ENCODE measurements around the gene FOXO3. TPM values are rescaled to one million over a fixed set of nuclear protein-coding genes. Genes with fewer than 3 reads are reported as not detected.

The FOXO3 gene
- 32.8 and 35.7 TPM in 2 replicates for total RNA-seq
- long read RNA-seq, partial matches to known transcripts, result 7 of 12 reads
- long read RNA-seq, other reads (novel, unspliced or antisense), result 5 of 12 reads

DNA sequence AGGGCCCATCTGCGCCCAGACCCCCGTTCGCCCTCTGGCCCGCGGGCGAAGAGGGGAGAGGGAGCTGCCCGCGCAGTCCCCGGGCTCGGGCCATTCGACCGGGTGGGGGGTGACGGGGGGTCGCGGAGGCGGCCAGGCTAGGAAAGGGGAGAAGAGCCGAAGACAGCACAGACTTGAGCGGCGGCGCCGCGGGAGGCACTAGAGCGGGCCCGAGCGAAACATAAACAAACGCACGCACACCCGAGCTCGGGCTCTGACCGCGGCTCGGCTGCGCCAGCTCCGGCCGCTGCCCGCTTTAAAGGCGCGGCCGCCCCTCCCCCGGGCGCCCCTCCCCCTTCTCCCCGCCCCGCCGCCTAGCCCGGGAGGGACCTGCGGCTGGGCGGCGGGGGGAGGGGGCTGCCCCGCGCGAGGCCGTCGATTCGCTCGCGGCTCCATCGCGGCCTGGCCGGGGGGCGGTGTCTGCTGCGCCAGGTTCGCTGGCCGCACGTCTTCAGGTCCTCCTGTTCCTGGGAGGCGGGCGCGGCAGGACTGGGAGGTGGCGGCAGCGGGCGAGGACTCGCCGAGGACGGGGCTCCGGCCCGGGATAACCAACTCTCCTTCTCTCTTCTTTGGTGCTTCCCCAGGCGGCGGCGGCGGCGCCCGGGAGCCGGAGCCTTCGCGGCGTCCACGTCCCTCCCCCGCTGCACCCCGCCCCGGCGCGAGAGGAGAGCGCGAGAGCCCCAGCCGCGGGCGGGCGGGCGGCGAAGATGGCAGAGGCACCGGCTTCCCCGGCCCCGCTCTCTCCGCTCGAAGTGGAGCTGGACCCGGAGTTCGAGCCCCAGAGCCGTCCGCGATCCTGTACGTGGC, at the start of gene FOXO3:
FOXO3 (plus strand) TSS at position 455 of the 846 bp plus-strand sequence; CDS start at position 747, 292 bp downstream.
- Mint-ChIP-seq H3K9me3 (no peaks in the 10 kb centered on the region), H3K4me1 (peaks cover 47% of the 10 kb centered on the region), H3K27me3 (ENCODE audit: low read depth) (peaks cover 44% of the 10 kb centered on the region)

DNA sequence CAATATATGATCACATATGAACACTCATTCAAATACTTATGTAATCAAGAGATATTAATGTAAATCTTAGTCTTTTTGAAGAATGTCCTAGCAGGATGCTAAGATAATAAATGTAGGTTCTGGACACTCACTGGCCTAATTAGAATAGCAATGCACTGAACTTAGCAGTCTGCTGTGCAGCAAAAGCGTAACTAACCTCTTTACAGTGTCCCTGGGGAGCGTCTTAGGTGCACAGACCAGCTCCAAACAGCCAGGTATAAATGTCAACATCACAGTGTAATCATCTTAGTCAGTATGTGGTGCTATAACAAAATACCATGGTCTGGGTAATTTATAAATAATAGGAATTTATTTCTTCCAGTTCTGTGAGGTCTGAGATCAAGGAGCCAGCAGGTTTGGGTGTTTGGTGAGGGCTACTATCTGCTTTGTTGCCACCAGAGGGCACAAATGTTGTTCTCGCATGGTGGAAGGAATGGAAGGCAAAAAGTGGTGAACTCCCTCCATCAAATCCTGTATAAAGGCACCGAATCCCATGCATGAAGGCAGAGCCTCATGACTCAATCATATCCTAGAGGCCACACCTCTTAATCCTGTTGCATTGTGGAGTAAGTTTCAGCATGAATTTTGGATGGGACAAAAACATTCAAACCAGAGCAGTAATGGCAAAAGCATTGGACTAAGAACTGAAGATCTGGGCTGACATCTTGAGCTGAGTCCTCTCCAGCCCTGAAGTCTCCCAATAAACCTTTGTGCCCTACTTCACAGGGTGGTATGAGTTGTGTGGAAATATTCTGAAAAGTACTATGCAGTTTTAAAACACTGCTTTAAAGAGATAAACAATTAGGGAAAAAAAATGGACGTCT, 41.8 kb upstream of the FOXO3 start:
- Mint-ChIP-seq H3K27ac (ENCODE audit: unreplicated experiment) (no peak overlapping the region), H3K36me3 (ENCODE audit: low read depth) (peaks cover 2% of the 10 kb centered on the region), H3K4me3 (no peak overlapping the region), H3K9me3 (no peaks in the 10 kb centered on the region), H3K27me3 (ENCODE audit: low read depth) (no peaks in the 10 kb centered on the region), H3K4me1 (no peaks in the 10 kb centered on the region)
- TF ChIP-seq, protein P1, sequence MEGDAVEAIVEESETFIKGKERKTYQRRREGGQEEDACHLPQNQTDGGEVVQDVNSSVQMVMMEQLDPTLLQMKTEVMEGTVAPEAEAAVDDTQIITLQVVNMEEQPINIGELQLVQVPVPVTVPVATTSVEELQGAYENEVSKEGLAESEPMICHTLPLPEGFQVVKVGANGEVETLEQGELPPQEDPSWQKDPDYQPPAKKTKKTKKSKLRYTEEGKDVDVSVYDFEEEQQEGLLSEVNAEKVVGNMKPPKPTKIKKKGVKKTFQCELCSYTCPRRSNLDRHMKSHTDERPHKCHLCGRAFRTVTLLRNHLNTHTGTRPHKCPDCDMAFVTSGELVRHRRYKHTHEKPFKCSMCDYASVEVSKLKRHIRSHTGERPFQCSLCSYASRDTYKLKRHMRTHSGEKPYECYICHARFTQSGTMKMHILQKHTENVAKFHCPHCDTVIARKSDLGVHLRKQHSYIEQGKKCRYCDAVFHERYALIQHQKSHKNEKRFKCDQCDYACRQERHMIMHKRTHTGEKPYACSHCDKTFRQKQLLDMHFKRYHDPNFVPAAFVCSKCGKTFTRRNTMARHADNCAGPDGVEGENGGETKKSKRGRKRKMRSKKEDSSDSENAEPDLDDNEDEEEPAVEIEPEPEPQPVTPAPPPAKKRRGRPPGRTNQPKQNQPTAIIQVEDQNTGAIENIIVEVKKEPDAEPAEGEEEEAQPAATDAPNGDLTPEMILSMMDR (conservative IDR thresholded peaks at IDR 0.05), result peak; percentile 66
- no peak for DNase-seq (ENCODE audit: low read depth, low spot score)

More for the DNA sequence above, at the start of gene FOXO3:
- Mint-ChIP-seq H3K27ac (ENCODE audit: unreplicated experiment) (peak within 1 kb of the TSS; percentile 86), H3K36me3 (ENCODE audit: low read depth) (peaks cover 4% of the 10 kb centered on the region), H3K4me3 (peak within 1 kb of the TSS; percentile 96)
- TF ChIP-seq, protein P1 (conservative IDR thresholded peaks at IDR 0.05), result no peak
- DNase-seq (ENCODE audit: low read depth, low spot score), result peak; percentile 74

DNA sequence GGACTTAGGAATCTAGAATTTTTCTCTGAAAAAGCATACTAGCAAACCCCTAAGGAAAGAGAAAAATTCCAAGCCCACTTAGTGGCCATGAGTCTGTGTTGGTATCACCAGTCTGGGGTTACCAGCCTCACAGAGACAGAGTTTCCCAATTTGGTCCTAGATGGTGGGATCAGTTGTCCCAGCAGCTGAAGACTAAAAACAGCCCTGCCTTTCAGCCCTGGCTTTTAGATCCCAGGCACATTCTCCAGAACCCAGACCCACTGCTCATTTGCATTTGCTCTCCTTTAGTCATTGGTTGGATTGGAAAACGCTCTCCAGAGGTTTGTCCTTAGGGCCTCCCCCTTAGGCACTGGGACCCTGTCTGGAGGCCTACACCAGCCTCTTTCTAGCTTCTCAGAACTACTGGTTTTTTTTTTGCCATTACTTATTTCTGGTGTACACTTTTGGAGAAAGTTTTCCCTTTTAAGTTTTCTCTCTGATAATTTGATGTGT, 39.1 kb upstream of the FOXO3 start:
- TF ChIP-seq, protein P1 (conservative IDR thresholded peaks at IDR 0.05), result no peak
- no peaks in the 10 kb centered on the region for H3K9me3 Mint-ChIP-seq
- H3K36me3 Mint-ChIP-seq (ENCODE audit: low read depth), result no peaks in the 10 kb centered on the region
- no peak overlapping the region for H3K27ac Mint-ChIP-seq (ENCODE audit: unreplicated experiment)
- no peak overlapping the region for H3K4me3 Mint-ChIP-seq
- no peak for DNase-seq (ENCODE audit: low read depth, low spot score)
- H3K27me3 Mint-ChIP-seq (ENCODE audit: low read depth), result no peaks in the 10 kb centered on the region
- H3K4me1 Mint-ChIP-seq, result peaks cover 10% of the 10 kb centered on the region

DNA sequence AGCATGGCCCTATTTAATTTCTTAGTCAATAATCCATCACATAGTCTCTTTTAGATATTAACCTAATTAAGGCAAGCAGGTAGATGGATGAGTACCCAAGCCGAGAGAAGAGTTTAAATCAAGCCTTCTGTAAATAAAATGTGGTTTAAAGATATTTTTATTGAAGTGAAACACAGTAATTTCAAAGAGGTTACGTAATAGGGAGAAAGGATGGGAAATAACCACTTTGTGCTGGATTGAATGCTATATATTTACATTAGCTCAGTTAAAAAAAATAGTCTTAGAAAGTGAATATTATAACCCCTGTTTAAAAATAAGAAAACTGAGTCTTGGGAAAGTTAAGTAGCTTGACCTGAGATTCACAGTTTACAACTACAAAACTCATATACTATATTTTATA, 37.0 kb upstream of the FOXO3 start:
- H3K36me3 Mint-ChIP-seq (ENCODE audit: low read depth), result no peaks in the 10 kb centered on the region
- DNase-seq (ENCODE audit: low read depth, low spot score), result no peak
- H3K4me1 Mint-ChIP-seq, result peaks cover 10% of the 10 kb centered on the region
- H3K9me3 Mint-ChIP-seq, result no peaks in the 10 kb centered on the region
- no peaks in the 10 kb centered on the region for H3K27me3 Mint-ChIP-seq (ENCODE audit: low read depth)
- TF ChIP-seq, protein P1 (conservative IDR thresholded peaks at IDR 0.05), result no peak
- no peak overlapping the region for H3K4me3 Mint-ChIP-seq
- no peak overlapping the region for H3K27ac Mint-ChIP-seq (ENCODE audit: unreplicated experiment)

DNA sequence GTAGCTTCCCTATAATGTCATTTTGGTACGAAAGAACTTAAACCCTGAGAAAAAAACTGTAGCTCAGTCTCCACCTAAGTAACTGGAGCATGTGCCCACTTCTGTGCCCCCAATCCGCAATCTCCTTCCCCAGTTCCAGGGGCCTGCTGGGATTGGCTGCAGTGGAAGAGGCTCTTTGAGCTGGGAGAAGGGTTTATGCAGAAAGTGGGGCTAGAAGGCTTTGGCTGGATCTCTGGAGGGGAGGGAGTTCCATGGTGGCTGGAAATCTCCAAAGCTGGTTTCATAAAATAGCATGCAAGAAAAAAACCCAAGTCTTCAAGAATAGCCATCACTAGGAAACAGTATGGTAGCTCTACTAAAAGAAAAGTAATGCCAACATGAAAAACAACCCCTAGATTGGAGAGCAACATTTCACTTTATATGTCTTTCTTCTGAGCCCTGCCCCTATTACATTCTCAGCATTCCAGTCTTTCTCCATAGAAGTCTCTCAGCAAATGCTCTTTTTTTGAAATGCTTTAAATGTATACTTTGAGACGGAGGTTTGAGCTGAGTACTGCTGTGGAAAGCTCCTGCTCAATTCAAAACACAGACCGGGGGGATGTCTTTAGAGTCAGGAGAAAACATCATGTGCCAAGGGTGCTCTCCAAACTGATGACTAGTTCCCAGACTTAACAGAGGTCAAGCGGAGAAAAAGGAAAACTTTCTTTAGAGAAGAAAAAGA, 36.0 kb upstream of the FOXO3 start:
- Mint-ChIP-seq H3K27me3 (ENCODE audit: low read depth) (no peaks in the 10 kb centered on the region), H3K9me3 (no peaks in the 10 kb centered on the region), H3K4me1 (peaks cover 10% of the 10 kb centered on the region), H3K36me3 (ENCODE audit: low read depth) (no peaks in the 10 kb centered on the region), H3K4me3 (no peak overlapping the region), H3K27ac (ENCODE audit: unreplicated experiment) (no peak overlapping the region)
- TF ChIP-seq, protein P1 (conservative IDR thresholded peaks at IDR 0.05), result no peak
- no peak for DNase-seq (ENCODE audit: low read depth, low spot score)
